NCI-H345 treated with DMSO at 0.1 percent for 48 hours (cell line): ENCODE results near the gene CANT1.

ENCODE experiments used
- DNase-seq: peaks from one replicate; lab custom pipeline; 2025; ENCODE audit not compliant: unreplicated experiment; lab: John Stamatoyannopoulos, UW

CANT1 gene

GRCh38 chr17:78997231-78997741 is 12.3 kb downstream of the CANT1 start:
- no peak for DNase-seq

- DNase-seq, result no peak
Observed at GRCh38 chr17:78996781-78997201, 12.8 kb downstream of the CANT1 start.

- no peak for DNase-seq
Observed at GRCh38 chr17:78995761-78996451, 13.7 kb downstream of the CANT1 start.

GRCh38 chr17:78995022-78995760 is 14.4 kb downstream of the CANT1 start:
- no peak for DNase-seq

GRCh38 chr17:78993981-78994671 is 15.4 kb downstream of the CANT1 start:
- no peak for DNase-seq

GRCh38 chr17:78993241-78993956 is 16.2 kb downstream of the CANT1 start:
- peak; percentile 23 for DNase-seq

GRCh38 chr17:78992542-78993212 is 16.9 kb downstream of the CANT1 start:
- no peak for DNase-seq

- DNase-seq, result no peak
Observed at GRCh38 chr17:78991906-78992532, 17.5 kb downstream of the CANT1 start.

- DNase-seq, result no peak
Observed at GRCh38 chr17:78991017-78991738, 18.4 kb downstream of the CANT1 start.

- no peak for DNase-seq
Observed at GRCh38 chr17:78990349-78991016, 19.1 kb downstream of the CANT1 start.

- no peak for DNase-seq
Observed at GRCh38 chr17:78988152-78988551, 21.4 kb downstream of the CANT1 start.

- peak; percentile 87 for DNase-seq
Observed at GRCh38 chr17:78986649-78987328, 22.8 kb downstream of the CANT1 start.

- peak; percentile 38 for DNase-seq
Observed at GRCh38 chr17:78986048-78986648, 23.4 kb downstream of the CANT1 start.

- DNase-seq, result no peak
Observed at GRCh38 chr17:78985395-78985794, 24.2 kb downstream of the CANT1 start.

GRCh38 chr17:78981010-78981888 is 28.3 kb downstream of the CANT1 start:
- DNase-seq, result no peak

GRCh38 chr17:78980624-78980972 is 29.0 kb downstream of the CANT1 start:
- DNase-seq, result no peak
